Right cardiac atrium (tissue), 5 donors: Measurements from ENCODE around the gene PSKH1. TPM values are rescaled to one million over a fixed set of nuclear protein-coding genes. Genes with fewer than 3 reads are reported as not detected.
"Not testable (repeated sequence)": the region's sequence is repeated elsewhere in the genome, so short reads cannot be mapped to it uniquely, and the experiment has no call there.

ENCODE experiments used
- ATAC-seq, 2 donors: fragments of 200-7000 bp; cut with Tn5 transposase; one replicate each; pipeline versions ENCODE4 v1.8.0 to v1.9.1; 2020; ENCODE audit warnings: moderate library complexity in 2 of 2, mild to moderate bottlenecking in 1 of 2
- DNase-seq, 3 donors: peaks; one replicate each; pipeline ENCODE4 v3.0.0-alpha.2; 2020
- H3K27ac ChIP-seq: one replicate; pipeline ENCODE4 v1.5.1; 2013; ENCODE audit warnings: mild to moderate bottlenecking, low read length, control low read depth, moderate library complexity
- H3K27me3 ChIP-seq: one replicate; pipeline ENCODE4 v1.6.1; 2013; ENCODE audit not compliant: control insufficient read depth, insufficient read depth
- H3K4me1 ChIP-seq: one replicate; pipeline ENCODE4 v1.6.1; 2013; ENCODE audit warnings: low read length; ENCODE audit not compliant: control insufficient read depth, insufficient read depth
- H3K4me3 ChIP-seq: one replicate; pipeline ENCODE4 v1.5.1; 2013; ENCODE audit warnings: low read length, control low read depth
- H3K9me3 ChIP-seq: one replicate; pipeline ENCODE4 v1.6.1; 2013; ENCODE audit warnings: low read length; ENCODE audit not compliant: control insufficient read depth
- WGBS: extraction: QIAGEN DNeasy Blood & Tissue Kit; methylation state at CpG from one replicate; pipeline ENCODE4 v1.1.7; 2013; 5-methylcytosine and 5-hydroxymethylcytosine counted together
- intact Hi-C, 4 donors: fragments of 100-400 bp; cut with DNase I; formaldehyde crosslinking; loops; one replicate each; pipeline versions ENCODE4 v1.11.0 to v1.14.0; 2022 to 2023
- polyA plus RNA-seq: library from polyadenylated mRNA; stranded (reverse); fragments of 200-250 nt; gene quantifications from one replicate; pipeline ENCODE4 v1.2.3, GENCODE V29; 2013
- total RNA-seq, 4 donors: library from RNA; stranded (reverse); fragmentation: NEBNext Ultra II Directional; extraction: Animal tissue kit (Norgen Biotek cat#: 25700); gene quantifications; one replicate each; pipeline ENCODE4 v1.2.1, GENCODE V29; 2021
- donor health status: healthy with polysubstance abuse.
- donor health status: DM: no; HTN: yes; CAD: no.
- donor health status: DM: no; HTN: no; CAD: no.
- donor health status: DM: no; HTN: yes; CAD: no; lungs with severe emphysema.
- donor health status: DM: yes; HTN: yes; CAD: no.

Gene PSKH1
- total and polyA plus RNA-seq, 5 donors = 23.8 to 31.1 (median 26.8) TPM

- Histone ChIP-seq H3K27me3 (no peaks in the 10 kb centered on the region), H3K4me3 (peak overlapping the region; percentile 43), H3K4me1 (peaks cover 4% of the 10 kb centered on the region), H3K27ac (peak overlapping the region; percentile 37), H3K9me3 (no peaks in the 10 kb centered on the region)
- DNase-seq = peak; percentile 95 to 98 (median 97)
- ATAC-seq = peak; percentile 91 to 94
- intact Hi-C loops = no loop called here
- 3% methylated on average over 55 of the region's 55 CpGs for WGBS
These were observed 42.5 kb downstream of the PSKH1 start for GRCh38 chr16:67935402-67936123.

DNA sequence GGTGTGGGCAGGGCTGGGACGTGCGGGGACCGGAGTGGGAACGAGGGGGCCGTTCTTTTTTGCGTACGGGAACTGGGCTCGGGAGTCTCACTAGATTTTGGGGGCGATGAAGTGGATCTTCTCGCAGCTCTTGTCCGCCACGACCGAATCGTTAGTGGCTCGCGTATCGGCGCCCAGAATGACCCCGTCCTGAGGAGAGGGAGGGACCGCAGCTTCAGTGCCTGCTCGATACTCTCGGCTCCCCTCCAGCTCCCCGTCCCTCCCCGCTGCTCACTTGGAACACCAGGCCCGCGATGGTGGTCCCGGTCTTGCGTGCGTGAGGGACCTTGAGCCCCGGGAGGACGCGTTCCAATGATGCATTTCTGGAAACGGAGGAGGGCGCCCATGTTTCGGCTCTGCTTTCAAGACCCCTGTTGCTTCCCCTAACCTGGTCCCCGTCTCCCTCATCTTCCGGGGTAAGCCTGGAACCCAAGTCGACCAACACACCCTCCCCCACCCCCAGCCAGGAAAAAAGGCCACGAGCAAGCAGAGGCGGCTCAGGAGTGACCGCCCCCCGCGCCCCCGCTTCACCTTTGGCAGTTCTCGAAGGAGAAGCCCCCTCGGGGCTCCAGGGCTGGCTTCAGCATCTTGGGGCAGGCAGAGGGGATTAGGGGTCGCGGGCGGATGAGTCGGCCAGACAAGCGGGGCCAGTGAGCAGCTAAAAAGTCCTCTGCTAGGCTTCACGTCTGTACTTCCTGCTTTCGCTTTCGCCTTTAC lies 43.2 kb downstream of the PSKH1 start, which contains the start of gene PSMB10:
PSMB10 (minus strand) TSS at position 727 of the 756 bp plus-strand sequence; CDS start at position 626, 101 bp downstream.
- intact Hi-C loops = no loop called here
- DNase-seq = peak; percentile 56 to 82 (median 78)
- peak; percentile 17 to 28 for ATAC-seq
- peak within 1 kb of the TSS; percentile 37 for H3K27ac ChIP-seq
- H3K4me3 ChIP-seq = peak within 1 kb of the TSS; percentile 43
- H3K27me3 ChIP-seq = no peaks in the 10 kb centered on the region
- H3K4me1 ChIP-seq = peaks cover 4% of the 10 kb centered on the region
- H3K9me3 ChIP-seq = no peaks in the 10 kb centered on the region
- WGBS = under 1% methylated on average over 54 of the region's 54 CpGs

DNA sequence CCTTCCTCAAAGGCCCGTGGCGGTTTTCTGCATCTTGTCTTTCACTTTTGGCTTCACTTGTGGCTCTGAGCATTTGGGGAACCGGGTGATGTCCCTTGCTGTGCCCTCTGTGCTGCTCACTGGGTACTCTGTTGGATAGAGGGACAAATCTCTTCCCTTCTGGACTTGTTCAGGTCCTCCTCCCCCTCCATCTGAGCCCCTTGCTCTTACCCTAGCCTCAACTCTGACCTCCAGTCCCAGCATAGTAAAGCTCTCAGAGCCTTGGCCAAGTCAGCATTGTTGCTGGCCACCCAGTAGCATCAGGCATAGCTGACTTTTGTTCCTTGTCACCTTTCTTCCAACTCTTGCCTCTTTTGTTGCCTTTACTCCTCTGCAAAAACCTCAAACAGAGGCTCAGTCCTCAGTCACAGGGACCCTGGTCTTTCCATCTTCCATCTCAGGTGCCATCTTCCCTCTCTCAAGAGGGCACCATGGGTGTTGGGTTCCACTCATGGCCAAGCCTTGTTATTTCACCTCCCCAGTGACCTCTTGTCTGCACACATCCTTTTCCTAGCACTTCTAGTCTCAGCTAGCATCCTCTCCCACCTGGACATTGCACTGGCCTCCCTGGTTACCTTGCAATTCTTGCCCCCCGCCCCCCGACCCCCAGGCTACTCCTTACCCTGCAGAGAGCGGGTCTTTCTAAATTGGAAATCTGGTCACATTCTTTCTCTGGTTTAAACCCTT lies 44.0 kb downstream of the PSKH1 start:
- WGBS = 45% methylated on average over 6 of the region's 6 CpGs

GRCh38 chr16:67937713-67938112 lies 44.7 kb downstream of the PSKH1 start:
- ATAC-seq, H3K9me3 ChIP-seq, H3K27ac ChIP-seq, intact Hi-C loops, H3K4me1 ChIP-seq, H3K4me3 ChIP-seq, H3K27me3 ChIP-seq, DNase-seq: not testable (repeated sequence)
- WGBS = 90% methylated on average over 5 of the region's 5 CpGs

More for the DNA sequence above, 44.0 kb downstream of the PSKH1 start:
- Histone ChIP-seq H3K27me3 (no peaks in the 10 kb centered on the region), H3K4me3 (peak overlapping the region; percentile 43), H3K9me3 (no peaks in the 10 kb centered on the region), H3K27ac (peak overlapping the region; percentile 37), H3K4me1 (peaks cover 4% of the 10 kb centered on the region)
- ATAC-seq (peak in 1 of 2 donors; percentile 0), DNase-seq (peak in 1 of 3 donors; percentile 28)
- intact Hi-C loops = no loop called here

DNA sequence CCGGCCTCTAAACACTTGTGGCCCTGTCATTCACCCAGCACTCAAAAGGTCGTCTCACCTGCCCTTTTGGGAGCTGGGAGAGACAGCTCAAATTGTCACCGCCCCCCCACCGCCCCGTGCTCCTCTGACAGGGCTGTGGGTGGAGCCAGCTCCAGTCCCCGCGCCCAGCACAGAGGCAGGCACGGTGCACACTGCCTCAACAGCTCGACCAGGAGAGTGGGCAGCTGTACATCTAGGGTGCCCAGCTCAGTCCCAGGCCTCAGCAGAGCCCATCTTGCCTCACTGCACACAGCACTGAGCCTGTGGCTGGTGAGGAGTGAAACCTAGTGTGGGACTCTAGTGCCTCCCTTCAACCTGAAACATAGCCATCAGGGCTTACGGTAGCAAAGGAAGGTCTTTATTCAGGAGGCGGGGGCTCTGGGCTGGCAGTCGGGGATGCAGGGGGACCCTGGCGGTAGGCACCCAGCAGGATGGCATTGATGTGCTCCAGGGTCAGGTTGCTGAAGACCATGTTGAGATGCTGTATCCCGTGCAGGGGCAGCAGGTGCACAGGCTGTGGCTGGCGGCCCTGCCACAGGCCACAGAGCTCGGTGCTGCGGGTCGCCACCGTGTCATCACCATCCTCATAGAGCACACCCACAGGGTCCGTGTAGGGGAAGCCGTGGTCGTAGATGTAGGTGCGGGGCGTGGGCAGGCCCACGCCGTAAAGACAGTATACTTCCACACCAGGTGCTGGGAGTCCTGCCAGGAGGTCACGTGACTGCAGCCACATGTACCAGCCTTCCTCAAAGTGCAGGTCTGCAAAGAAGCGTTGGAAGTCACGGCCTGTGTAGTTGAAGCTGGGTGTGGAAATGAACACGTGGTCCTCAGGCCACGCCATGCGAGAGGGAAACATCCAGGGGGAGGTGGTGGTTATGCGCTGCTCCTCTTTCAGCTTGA lies 46.7 kb downstream of the PSKH1 start:
- H3K27me3 ChIP-seq = no peaks in the 10 kb centered on the region
- peak in 2 of 3 donors; percentile 69 to 80 for DNase-seq
- no peaks in the 10 kb centered on the region for H3K9me3 ChIP-seq
- intact Hi-C loops = no loop called here
- no peak overlapping the region for H3K4me3 ChIP-seq
- H3K4me1 ChIP-seq = peaks cover 4% of the 10 kb centered on the region
- no peak for ATAC-seq
- WGBS = 79% methylated on average over 33 of the region's 33 CpGs
- H3K27ac ChIP-seq = no peak overlapping the region

GRCh38 chr16:67940446-67941089 lies 47.5 kb downstream of the PSKH1 start:
- Histone ChIP-seq H3K4me1 (peaks cover 4% of the 10 kb centered on the region), H3K9me3 (no peaks in the 10 kb centered on the region), H3K27me3 (no peaks in the 10 kb centered on the region), H3K4me3 (no peak overlapping the region), H3K27ac (no peak overlapping the region)
- intact Hi-C loops = no loop called here
- no peak for ATAC-seq
- DNase-seq = no peak
- WGBS = 96% methylated on average over 5 of the region's 5 CpGs

- DNase-seq (peak in 1 of 3 donors; percentile 65), ATAC-seq (no peak)
- no peaks in the 10 kb centered on the region for H3K27me3 ChIP-seq
- 75% methylated on average over 9 of the region's 9 CpGs for WGBS
- no peak overlapping the region for H3K4me3 ChIP-seq
- H3K9me3 ChIP-seq = no peaks in the 10 kb centered on the region
- H3K27ac ChIP-seq = no peak overlapping the region
- peaks cover 4% of the 10 kb centered on the region for H3K4me1 ChIP-seq
- intact Hi-C loops = no loop called here
These were observed 48.6 kb downstream of the PSKH1 start for GRCh38 chr16:67941469-67942199.

DNA sequence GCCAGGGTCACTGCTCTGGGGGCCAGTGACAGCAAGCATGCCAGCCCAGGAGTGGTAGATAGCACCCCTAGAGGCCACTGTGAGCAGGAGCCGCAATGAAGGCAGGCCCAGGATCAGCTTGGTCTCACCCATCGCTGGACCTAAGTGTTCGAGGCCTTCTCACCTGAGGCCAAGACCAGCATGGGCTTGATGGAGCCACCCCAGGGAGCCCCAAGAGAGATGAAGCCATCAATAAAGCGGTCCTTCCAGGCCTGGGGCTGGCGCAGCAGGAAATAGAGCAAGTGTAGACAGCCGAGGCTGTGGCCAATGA lies 49.1 kb downstream of the PSKH1 start:
- peaks cover under 1% of the 10 kb centered on the region for H3K4me1 ChIP-seq
- no peaks in the 10 kb centered on the region for H3K27me3 ChIP-seq
- ATAC-seq (peak in 1 of 2 donors; percentile 11), DNase-seq (no peak)
- H3K9me3 ChIP-seq = no peaks in the 10 kb centered on the region
- H3K4me3 ChIP-seq = no peak overlapping the region
- H3K27ac ChIP-seq = no peak overlapping the region
- intact Hi-C loops = no loop called here
- 74% methylated on average over 6 of the region's 6 CpGs for WGBS

DNA sequence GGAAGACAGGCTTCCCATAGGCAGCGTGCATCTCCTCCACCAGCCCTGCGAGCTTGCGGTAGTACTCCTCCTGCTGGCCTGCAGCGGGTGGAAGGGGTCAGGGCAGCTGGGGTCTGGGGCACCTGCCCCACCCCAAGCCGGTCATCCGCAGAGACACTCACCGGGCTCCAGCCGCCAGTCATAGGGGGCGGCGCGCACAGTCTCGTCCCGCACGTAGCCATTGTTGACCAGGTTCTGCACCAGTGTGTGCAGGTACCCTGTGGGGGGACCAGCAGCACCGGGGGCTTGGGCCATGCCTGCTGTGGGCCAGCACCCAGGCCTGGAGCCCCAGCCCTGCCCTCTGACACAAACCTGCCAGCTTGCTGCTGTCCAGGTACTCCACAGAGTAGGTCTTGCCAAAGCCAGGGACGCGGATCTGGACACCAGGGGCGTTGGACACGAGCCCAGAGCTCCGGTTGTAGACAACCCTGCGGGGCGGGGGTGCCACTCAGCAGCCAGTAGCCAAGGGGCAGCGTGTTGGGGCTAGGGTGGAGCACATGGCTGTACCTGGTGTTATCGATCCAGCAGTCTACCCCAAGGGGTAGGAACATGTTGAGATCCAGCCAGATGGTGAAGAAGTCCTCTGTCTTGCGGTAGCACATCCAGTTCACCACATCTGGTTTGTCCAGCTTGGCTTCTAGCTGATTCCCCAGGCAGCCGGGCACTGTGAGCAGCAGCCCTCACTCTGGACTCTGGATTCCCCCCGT lies 49.6 kb downstream of the PSKH1 start:
- DNase-seq = peak in 2 of 3 donors; percentile 70 to 76
- ATAC-seq = peak in 1 of 2 donors; percentile 2
- H3K27ac ChIP-seq = no peak overlapping the region
- no peak overlapping the region for H3K4me3 ChIP-seq
- H3K9me3 ChIP-seq = no peaks in the 10 kb centered on the region
- 80% methylated on average over 27 of the region's 27 CpGs for WGBS
- H3K27me3 ChIP-seq = no peaks in the 10 kb centered on the region
- intact Hi-C loops = no loop called here
- no peaks in the 10 kb centered on the region for H3K4me1 ChIP-seq
